Transverse colon (tissue), 4 donors: ENCODE data around the gene MTHFSD. TPM values are rescaled to one million over a fixed set of nuclear protein-coding genes. Genes with fewer than 3 reads are reported as not detected.

Experiments used
- DNase-seq: peaks from one replicate; pipeline ENCODE4 v3.0.0-alpha.2; 2019
- H3K27ac ChIP-seq, 4 donors: fragments of 200-600 bp; sonication (generic); 2 replicates each; pipeline ENCODE4 v1.5.1; 2016 to 2018; ENCODE audit warnings: inconsistent platforms in 4 of 4
- H3K27me3 ChIP-seq: fragments of 200-600 bp; sonication (generic); 2 replicates; pipeline ENCODE4 v1.5.1; 2017; ENCODE audit warnings: inconsistent platforms
- H3K36me3 ChIP-seq, 4 donors: fragments of 200-600 bp; sonication (generic); 2 replicates each; pipeline ENCODE4 v1.5.1; 2017 to 2019; ENCODE audit warnings: inconsistent platforms in 4 of 4
- H3K4me1 ChIP-seq, 4 donors: fragments of 200-600 bp; sonication (generic); 2 replicates each; pipeline ENCODE4 v1.5.1; 2017 to 2020; ENCODE audit warnings: inconsistent platforms in 4 of 4
- H3K4me3 ChIP-seq, 4 donors: fragments of 200-600 bp; sonication (generic); 1 replicate in 1 of 4; 2 replicates in 3 of 4; pipeline versions ENCODE4 v1.5.1 to v1.6.1; 2017 to 2019; ENCODE audit warnings: inconsistent platforms in 4 of 4
- H3K9me3 ChIP-seq, 2 donors: fragments of 200-600 bp; sonication (generic); 2 replicates each; pipeline ENCODE4 v1.5.1; 2017 to 2019; ENCODE audit warnings: inconsistent platforms in 2 of 2
- CTCF ChIP-seq, 5 experiments: fragments of 200-600 bp in 3 of 5; fragments of 450-650 bp in 2 of 5; sonication (generic) in 3 of 5; IDR thresholded peaks; 1 replicate in 2 of 5; 2 replicates in 3 of 5; pipeline ENCODE4 v1.5.1; 2016 to 2017; ENCODE audit warnings: antibody characterized with exemption in 5 of 5, inconsistent platforms in 3 of 5, mild to moderate bottlenecking in 2 of 5, moderate library complexity in 1 of 5
- EP300 ChIP-seq: sonication (generic); formaldehyde crosslinking; IDR thresholded peaks from one replicate; pipeline ENCODE4 v1.6.1; 2017; ENCODE audit warnings: antibody characterized with exemption, low read depth
- POLR2A ChIP-seq: fragments of 450-650 bp; IDR thresholded peaks from one replicate; pipeline ENCODE4 v1.6.1; 2016; ENCODE audit warnings: antibody characterized with exemption, mild to moderate bottlenecking, moderate library complexity
- POLR2AphosphoS5 ChIP-seq, 3 donors: sonication (generic); formaldehyde crosslinking; IDR thresholded peaks; one replicate each; pipeline ENCODE4 v1.6.1; 2016; ENCODE audit warnings: antibody characterized with exemption in 3 of 3
- WGBS, 2 donors: methylation state at CpG; one replicate each; pipeline ENCODE4 v1.1.5; 2018; ENCODE audit warnings: low coverage in 1 of 2; 5-methylcytosine and 5-hydroxymethylcytosine counted together
- in situ Hi-C, 4 donors: fragments of 200-750 bp; cut with MboI; loops; one replicate each; pipeline versions ENCODE4 v1.15.0 to v1.15.1; 2017; ENCODE audit warnings: low sequenced_read_pairs in 3 of 4, low pct_ligation_motif_present in 1 of 4, low pct_unique_long_range_greater_than_20kb in 1 of 4
- intact Hi-C: fragments of 100-400 bp; cut with DNase I; formaldehyde crosslinking; loops from one replicate; pipeline ENCODE4 v1.15.1; 2023; ENCODE audit warnings: low total_unique reads
- total RNA-seq, 4 donors: library from RNA; depleted of rRNA; stranded (reverse); fragments of >200 nt; gene quantifications; one replicate each; pipeline ENCODE4 v1.1.0, GENCODE V29; 2016

MTHFSD gene
- total RNA-seq, 4 donors from 2014 or later = 25.4 to 51.1 (median 30.0) TPM

- Histone ChIP-seq H3K36me3 (no peaks in the 10 kb centered on the region), H3K4me1 (peaks cover 0 to 16% (median 8%) of the 10 kb centered on the region in 4 donors), H3K9me3 (no peaks in the 10 kb centered on the region), H3K4me3 (no peak overlapping the region), H3K27me3 (peaks cover 100% of the 10 kb centered on the region), H3K27ac (no peak overlapping the region)
- intact Hi-C loops (no loop called here), in situ Hi-C loops (loop anchor here in 1 of 4 donors (25.0 kb wide), 1 partner anchor 716 kb away; no protein-coding TSS in a partner anchor)
- 62% methylated on average over 9 of the region's 10 CpGs; no CpG with 5 or more reads in 1 of the 2 donors for WGBS, 2 donors
- TF ChIP-seq POLR2A = no peak
- no peak for TF ChIP-seq CTCF (IDR thresholded peaks at IDR 0.05)
- TF ChIP-seq EP300 = no peak
- TF ChIP-seq POLR2AphosphoS5 (IDR thresholded peaks at IDR 0.05) = no peak
- DNase-seq = no peak
These were observed 16.5 kb upstream of the MTHFSD start for GRCh38 chr16:86571530-86571915.

GRCh38 chr16:86570558-86571529, 15.8 kb upstream of the MTHFSD start:
- TF ChIP-seq POLR2AphosphoS5 (IDR thresholded peaks at IDR 0.05) = no peak
- TF ChIP-seq POLR2A = no peak
- no peak for TF ChIP-seq EP300
- TF ChIP-seq CTCF (IDR thresholded peaks at IDR 0.05) = no peak
- in situ Hi-C loops = loop anchor here in 1 of 4 donors (25.0 kb wide), 1 partner anchor 716 kb away; no protein-coding TSS in a partner anchor
- H3K27me3 ChIP-seq = peaks cover 100% of the 10 kb centered on the region

GRCh38 chr16:86569701-86570447, 14.8 kb upstream of the MTHFSD start:
- in situ Hi-C loops = loop anchor here (5.0 to 25.0 kb wide), 6 partner anchors 485 to 717 kb away; no protein-coding TSS in a partner anchor
- H3K4me1 ChIP-seq = peaks cover 0 to 10% (median 5%) of the 10 kb centered on the region in 4 donors

More at GRCh38 chr16:86570558-86571529, 15.8 kb upstream of the MTHFSD start:
- Histone ChIP-seq H3K36me3 (no peaks in the 10 kb centered on the region), H3K4me1 (peaks cover 0 to 16% (median 7%) of the 10 kb centered on the region in 4 donors), H3K27ac (no peak overlapping the region), H3K4me3 (no peak overlapping the region), H3K9me3 (no peaks in the 10 kb centered on the region)
- intact Hi-C loops = no loop called here
- 66 to 68% methylated on average over 5 to 28 of the region's 28 CpGs for WGBS, 2 donors
- no peak for DNase-seq

More at GRCh38 chr16:86569701-86570447, 14.8 kb upstream of the MTHFSD start:
- WGBS, 2 donors = 12 to 36% methylated on average over 8 to 13 of the region's 13 CpGs
- Histone ChIP-seq H3K27me3 (peaks cover 100% of the 10 kb centered on the region), H3K27ac (no peak overlapping the region), H3K9me3 (no peaks in the 10 kb centered on the region), H3K4me3 (no peak overlapping the region), H3K36me3 (no peaks in the 10 kb centered on the region)
- DNase-seq = no peak
- TF ChIP-seq EP300 (no peak), POLR2A (no peak), CTCF (IDR thresholded peaks at IDR 0.05) (no peak), POLR2AphosphoS5 (IDR thresholded peaks at IDR 0.05) (no peak)
- intact Hi-C loops = loop anchor here (5.0 kb wide), 1 partner anchor 502 kb away; no protein-coding TSS in a partner anchor
